DMS 273 (cell line): Measurements from ENCODE around the gene HEATR1.
"Not testable (repeated sequence)": the region's sequence is repeated elsewhere in the genome, so short reads cannot be mapped to it uniquely, and the experiment has no call there.

ENCODE experiments used
- DNase-seq: peaks from one replicate; lab custom pipeline; 2025; ENCODE audit not compliant: unreplicated experiment; lab: John Stamatoyannopoulos, UW

The HEATR1 gene

GRCh38 chr1:236602171-236602570 lies 2.1 kb downstream of the HEATR1 start:
- DNase-seq = no peak

DNA sequence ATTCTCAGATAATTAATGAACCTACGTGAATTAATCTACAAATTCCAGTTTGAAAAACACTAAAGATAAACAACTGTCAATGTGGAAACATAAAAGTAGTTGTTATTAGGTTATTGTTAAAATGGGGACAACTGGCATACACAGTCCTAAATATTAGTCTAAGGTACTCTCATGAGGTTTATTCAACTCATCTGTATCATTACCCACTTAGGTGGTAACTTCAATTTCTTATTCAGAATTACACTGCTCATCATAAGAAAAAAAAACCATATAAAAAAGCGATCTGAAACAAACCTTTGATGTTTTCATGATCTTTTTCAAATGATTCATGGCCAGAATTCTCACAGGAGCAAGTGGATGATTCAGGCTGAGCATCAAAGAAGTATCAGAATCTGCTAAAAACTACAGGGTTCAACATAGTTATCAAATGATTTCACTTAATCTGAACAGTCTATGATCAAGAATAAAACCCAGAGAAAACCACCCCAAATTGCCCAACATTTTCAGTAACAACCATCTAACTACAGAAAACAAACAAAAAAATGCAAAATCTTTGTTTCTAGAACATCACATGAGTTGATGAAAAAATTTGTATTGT lies 13.7 kb downstream of the HEATR1 start:
- no peak for DNase-seq

- DNase-seq = no peak
These were observed 14.8 kb downstream of the HEATR1 start for GRCh38 chr1:236589531-236589930.

DNA sequence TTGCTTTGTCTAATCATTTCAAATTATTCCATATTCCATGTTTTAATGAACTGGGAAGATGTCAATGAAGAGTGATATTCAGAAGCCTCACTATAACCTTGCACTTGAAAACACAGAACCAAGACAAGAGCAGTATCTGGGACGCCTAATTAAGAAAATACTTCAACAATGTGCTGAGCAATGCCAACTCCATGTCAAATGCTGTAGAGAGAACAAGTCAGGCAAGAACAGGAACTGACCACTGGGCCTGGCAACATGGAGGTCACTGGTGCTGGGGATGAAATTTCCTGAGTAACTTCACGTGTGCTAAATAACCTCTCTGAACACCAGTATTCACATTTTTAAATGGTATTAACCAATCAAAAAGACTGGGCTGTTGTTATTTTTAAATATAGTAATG lies 22.8 kb downstream of the HEATR1 start:
- no peak for DNase-seq

- DNase-seq = not testable (repeated sequence)
These were observed 23.9 kb downstream of the HEATR1 start for GRCh38 chr1:236580404-236580803.

DNA sequence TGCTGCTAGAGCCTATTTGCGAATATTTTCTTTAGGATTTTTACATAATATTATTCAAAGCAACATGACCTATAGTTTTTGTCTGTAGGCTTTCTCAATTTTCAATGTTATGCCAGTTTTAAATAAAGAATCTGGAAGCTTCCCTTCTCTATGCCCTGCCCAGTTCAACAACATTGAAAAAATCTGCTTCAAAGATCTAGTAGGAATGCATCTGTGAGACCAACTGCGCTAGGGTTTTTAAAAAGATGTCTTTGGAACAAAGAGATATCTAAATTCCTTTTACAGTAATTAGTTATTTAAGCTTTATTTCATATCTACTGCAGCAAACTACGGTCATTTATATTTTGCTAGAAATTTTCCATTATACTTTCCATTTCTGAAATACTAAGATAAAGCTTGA lies 25.7 kb downstream of the HEATR1 start:
- no peak for DNase-seq

DNA sequence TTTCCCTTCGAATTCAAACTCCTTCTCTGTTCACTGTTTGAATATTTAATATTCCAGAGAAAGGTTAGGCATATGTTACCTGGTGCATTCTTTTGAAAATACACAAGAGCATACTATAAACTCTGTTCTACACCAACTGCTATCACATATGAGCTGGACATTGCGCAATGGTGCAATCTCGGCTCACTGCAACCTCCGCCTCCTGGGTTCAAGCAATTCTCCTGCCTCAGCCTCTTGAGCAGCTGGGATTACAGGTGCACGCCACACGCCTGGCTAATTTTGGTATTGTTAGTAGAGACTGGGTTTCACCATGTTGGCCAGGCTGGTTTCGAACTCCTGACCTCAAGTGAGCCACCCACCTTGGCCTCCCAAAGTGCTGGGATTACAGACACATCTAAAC lies 27.3 kb downstream of the HEATR1 start:
- DNase-seq = not testable (repeated sequence)

GRCh38 chr1:236576004-236576403 lies 28.3 kb downstream of the HEATR1 start:
- DNase-seq = no peak

DNA sequence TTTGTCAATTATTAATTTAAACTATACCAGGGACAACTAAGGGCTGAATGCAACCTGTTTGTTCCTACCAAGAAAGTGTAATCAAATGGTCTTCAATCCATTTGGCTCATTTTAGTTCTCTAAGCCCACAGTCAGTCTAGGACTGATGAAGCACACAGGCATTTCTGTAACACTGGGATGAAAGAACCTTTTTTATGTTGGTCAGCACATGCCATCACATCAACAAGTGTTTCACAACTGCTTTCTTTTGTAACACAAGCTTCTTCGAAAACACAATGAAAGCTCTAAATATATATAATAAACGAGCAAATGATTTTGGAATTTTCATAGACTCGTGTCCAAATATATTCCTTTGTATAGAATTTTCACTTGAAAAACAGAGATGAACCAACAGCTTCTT lies 28.8 kb downstream of the HEATR1 start:
- DNase-seq = no peak

GRCh38 chr1:236568285-236568894 lies 35.9 kb downstream of the HEATR1 start:
- no peak for DNase-seq

DNA sequence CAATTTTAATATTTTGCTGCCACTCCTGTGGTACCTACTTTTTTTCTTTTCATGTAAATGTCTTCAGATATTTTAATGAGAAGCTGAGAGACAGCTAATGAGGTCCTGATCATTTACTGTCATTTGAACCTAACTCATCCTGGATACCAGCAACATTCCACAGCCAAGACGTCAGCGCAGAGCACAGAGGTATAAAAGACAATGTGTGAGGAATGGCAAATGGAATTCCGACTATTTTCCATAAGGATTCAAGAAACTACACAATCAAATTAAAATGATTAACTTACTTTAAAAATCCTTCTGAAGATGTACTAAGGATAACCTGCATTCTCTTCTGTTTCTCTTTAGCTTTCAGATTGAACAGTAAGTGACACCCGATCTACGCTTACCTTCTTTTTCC lies 38.8 kb downstream of the HEATR1 start:
- DNase-seq = no peak

GRCh38 chr1:236561976-236562375 lies 42.3 kb downstream of the HEATR1 start:
- DNase-seq = no peak

DNA sequence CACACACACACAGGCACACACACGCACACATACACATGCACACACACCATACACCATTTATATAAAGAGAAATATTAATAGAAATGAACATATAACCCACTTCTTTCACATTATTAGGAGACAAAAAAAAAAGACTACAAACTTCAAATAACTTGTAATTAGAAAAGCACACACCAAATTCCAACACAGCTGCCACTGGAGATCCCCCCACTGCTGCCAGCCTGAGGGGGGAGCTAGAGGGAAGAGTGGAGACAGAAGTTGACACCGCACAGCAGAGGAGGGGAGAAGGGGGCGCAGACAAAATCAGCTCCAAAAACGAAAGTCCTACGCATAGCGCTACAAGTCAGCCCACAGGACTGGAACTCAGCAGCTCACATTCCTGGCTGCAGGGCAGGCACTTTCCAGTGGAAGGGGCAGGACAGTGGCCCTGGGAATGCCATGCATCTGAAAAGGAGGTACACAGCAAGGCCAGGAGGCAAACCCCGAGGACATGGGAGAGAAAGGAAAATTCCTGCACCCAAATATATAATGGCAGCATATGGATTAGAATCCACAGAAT lies 44.0 kb downstream of the HEATR1 start:
- DNase-seq = no peak

DNA sequence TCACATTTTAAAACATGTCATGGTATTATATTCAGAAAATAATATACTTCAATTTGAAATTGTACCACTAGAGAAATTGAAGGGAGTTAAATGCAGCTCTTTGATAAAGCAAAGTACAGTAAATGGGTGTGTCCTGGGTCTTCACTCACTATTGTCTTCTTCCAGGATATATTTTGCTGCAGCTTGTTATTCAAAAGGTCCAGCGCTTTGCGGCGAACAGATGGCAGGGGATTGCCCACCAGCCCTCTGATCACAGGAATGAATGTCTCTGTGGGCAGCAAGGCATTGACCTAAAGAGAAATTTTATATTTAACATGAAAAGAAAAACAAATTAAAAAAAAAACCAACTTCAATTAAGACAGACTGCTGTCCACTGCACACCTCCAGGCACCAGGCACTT lies 45.5 kb downstream of the HEATR1 start:
- DNase-seq = no peak

GRCh38 chr1:236558081-236558480 lies 46.2 kb downstream of the HEATR1 start:
- no peak for DNase-seq

DNA sequence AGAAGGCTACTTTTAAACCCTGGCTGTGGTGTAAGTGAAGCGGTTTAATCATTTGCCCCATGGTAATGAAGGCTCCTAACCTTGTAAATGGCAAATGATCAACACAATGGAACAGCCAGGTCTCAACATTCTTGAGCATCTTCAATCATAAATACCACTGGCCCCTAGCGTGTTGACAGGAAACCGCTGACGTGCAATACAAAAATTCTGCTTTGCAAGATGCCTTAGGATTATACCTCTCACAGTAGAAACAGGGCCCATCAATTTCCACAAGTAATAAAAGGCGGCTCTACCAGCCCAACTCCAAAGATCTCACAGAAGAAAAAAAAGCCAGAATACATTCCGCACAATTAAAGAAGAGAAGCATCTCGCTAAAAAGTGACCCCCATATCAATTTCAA lies 47.7 kb downstream of the HEATR1 start:
- no peak for DNase-seq

- DNase-seq = no peak
These were observed 50.9 kb downstream of the HEATR1 start for GRCh38 chr1:236553370-236553769.

DNA sequence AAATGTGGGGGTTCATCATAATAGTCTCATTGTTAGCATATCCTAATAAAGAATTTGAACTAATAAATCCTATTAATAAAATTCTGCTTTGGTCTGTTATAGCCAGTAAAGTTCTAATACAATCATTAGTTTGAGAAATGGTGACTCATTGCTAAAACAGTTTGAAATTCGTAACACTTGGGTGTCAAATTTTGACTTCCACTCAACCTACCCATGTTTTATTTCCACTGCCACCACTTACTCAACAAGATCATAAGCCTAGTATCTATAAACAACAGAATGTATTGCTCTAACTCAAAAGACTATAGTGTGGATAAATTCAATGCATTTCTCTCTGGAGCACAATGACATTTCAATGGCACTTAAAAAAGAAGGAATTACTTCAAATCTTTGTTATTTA lies 51.4 kb downstream of the HEATR1 start:
- no peak for DNase-seq

DNA sequence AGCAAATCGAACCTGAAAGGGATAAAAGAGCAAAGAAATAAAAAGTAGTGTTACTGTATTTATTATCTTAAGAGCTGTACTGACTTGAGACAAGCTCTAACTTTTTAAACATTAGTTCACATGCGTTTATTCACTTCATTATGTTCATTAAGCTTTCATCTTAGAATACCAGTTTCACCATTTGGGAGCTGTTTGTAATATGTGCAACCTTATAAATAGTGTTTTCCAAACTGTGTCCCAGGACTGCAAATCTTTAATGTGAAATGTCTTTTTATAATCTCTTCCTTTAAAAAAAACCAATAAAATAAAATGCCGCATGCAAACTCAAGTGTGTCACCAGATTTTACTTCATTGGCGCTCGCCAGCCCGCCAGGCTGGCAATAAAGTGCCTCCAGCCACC lies 52.2 kb downstream of the HEATR1 start:
- no peak for DNase-seq

DNA sequence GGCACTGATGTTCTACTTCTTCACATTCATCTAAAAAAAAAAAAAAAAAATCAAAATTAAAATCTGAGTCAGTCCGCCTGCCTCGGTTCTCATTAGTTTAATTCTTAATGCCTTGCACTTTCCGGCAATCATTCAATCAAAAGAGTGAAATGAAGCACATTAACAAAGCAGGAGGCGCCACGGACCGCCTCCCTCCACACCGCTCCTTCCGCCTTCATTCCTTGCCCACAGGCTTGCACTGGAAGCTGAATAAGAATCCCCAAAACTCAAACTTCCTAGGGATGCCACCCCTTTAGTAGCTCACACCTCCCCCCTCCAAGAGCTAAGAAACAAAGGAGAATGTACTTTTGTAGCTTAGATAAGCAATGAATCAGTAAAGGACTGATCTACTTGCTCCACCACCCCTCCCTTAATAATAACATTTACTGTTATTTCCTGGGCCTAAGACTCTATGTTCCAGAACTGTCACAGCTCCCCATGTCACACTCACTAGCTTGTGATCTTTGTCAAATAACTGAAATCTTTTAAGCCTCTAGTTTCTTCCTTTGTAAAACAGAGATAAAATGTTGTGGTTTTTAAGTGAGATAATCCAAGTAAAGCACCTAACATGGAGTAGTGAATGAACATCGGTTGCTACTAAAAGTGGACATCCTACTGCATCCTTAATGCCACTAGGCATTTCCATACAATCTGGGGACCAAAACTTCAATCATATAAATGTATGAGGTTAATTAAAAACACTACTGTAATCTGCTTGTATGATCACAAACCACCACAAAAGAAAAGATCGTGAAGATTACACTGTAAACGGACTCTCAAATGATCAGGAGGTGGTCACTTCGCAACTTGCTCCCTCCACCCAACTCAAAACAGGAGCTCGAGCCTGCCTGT lies 53.1 kb downstream of the HEATR1 start:
- DNase-seq = no peak

- DNase-seq = no peak
These were observed 55.9 kb downstream of the HEATR1 start for GRCh38 chr1:236548452-236548851.

- no peak for DNase-seq
These were observed 58.6 kb downstream of the HEATR1 start for GRCh38 chr1:236545621-236546169.
